ENCODE data around the gene PTPN21.

Gene PTPN21

GRCh38 chr14:88504602-88505001, 50.2 kb downstream of the PTPN21 start:
- DNase-seq (ENCODE audit: low spot score): no peak

GRCh38 chr14:88503754-88504406, 50.9 kb downstream of the PTPN21 start:
- DNase-seq (ENCODE audit: low spot score): no peak

GRCh38 chr14:88502740-88503139, 52.1 kb downstream of the PTPN21 start:
- no peak for DNase-seq (ENCODE audit: low spot score)

GRCh38 chr14:88500611-88501010, 54.2 kb downstream of the PTPN21 start:
- no peak for DNase-seq (ENCODE audit: low spot score)

GRCh38 chr14:88499225-88499624, 55.6 kb downstream of the PTPN21 start:
- DNase-seq (ENCODE audit: low spot score): no peak

- no peak for DNase-seq (ENCODE audit: low spot score)
These were observed 58.4 kb downstream of the PTPN21 start for GRCh38 chr14:88496414-88496813.

- no peak for DNase-seq (ENCODE audit: low spot score)
These were observed 61.2 kb downstream of the PTPN21 start for GRCh38 chr14:88493392-88494185.

- peak; percentile 65 for DNase-seq (ENCODE audit: low spot score)
These were observed 62.3 kb downstream of the PTPN21 start for GRCh38 chr14:88492272-88493089.

GRCh38 chr14:88490168-88490567, 64.6 kb downstream of the PTPN21 start:
- no peak for DNase-seq (ENCODE audit: low spot score)

GRCh38 chr14:88488897-88489296, 65.9 kb downstream of the PTPN21 start:
- DNase-seq (ENCODE audit: low spot score): no peak

- DNase-seq (ENCODE audit: low spot score): no peak
These were observed 66.7 kb downstream of the PTPN21 start for GRCh38 chr14:88488081-88488480.

GRCh38 chr14:88482524-88482923, 72.3 kb downstream of the PTPN21 start:
- DNase-seq (ENCODE audit: low spot score): no peak

GRCh38 chr14:88481794-88482193, 73.0 kb downstream of the PTPN21 start:
- DNase-seq (ENCODE audit: low spot score): no peak

- no peak for DNase-seq (ENCODE audit: low spot score)
These were observed 73.7 kb downstream of the PTPN21 start for GRCh38 chr14:88481059-88481458.

- DNase-seq (ENCODE audit: low spot score): no peak
These were observed 75.2 kb downstream of the PTPN21 start for GRCh38 chr14:88479574-88479987.

- DNase-seq (ENCODE audit: low spot score): no peak
These were observed 75.9 kb downstream of the PTPN21 start for GRCh38 chr14:88478931-88479330.

GRCh38 chr14:88477513-88478250, 77.1 kb downstream of the PTPN21 start:
- no peak for DNase-seq (ENCODE audit: low spot score)

- no peak for DNase-seq (ENCODE audit: low spot score)
These were observed 78.0 kb downstream of the PTPN21 start for GRCh38 chr14:88476825-88477224.

GRCh38 chr14:88476214-88476774, 78.5 kb downstream of the PTPN21 start:
- DNase-seq (ENCODE audit: low spot score): no peak

GRCh38 chr14:88473791-88474190, 81.0 kb downstream of the PTPN21 start:
- no peak for DNase-seq (ENCODE audit: low spot score)

GRCh38 chr14:88470542-88471440, 84.0 kb downstream of the PTPN21 start:
- no peak for DNase-seq (ENCODE audit: low spot score)

Measured in LoVo (cell line).